Osteoblast (primary cell): ENCODE results near the gene CRBN. TPM values are rescaled to one million over a fixed set of nuclear protein-coding genes. Genes with fewer than 3 reads are reported as not detected.

Source experiments
- DNase-seq: peaks from one replicate; pipeline ENCODE4 v3.0.0; 2011; ENCODE audit warnings: low spot score, mixed read lengths; ENCODE audit not compliant: insufficient read length; ENCODE audit errors: missing footprints
- H2AFZ ChIP-seq: 2 replicates; pipeline ENCODE4 v1.6.0; 2011; ENCODE audit warnings: mild to moderate bottlenecking, low read length
- H3K27ac ChIP-seq: 2 replicates; pipeline ENCODE4 v1.5.1; 2011; ENCODE audit warnings: mild to moderate bottlenecking, low read depth, low read length, moderate library complexity
- H3K27me3 ChIP-seq: 2 replicates; pipeline ENCODE4 v1.6.0; 2012; ENCODE audit warnings: mild to moderate bottlenecking, control low read depth, inconsistent platforms, low read length, moderate library complexity; ENCODE audit not compliant: insufficient read depth
- H3K36me3 ChIP-seq: 2 replicates; pipeline ENCODE4 v1.5.1; 2011; ENCODE audit warnings: mild to moderate bottlenecking, low read length, control low read depth, moderate library complexity; ENCODE audit not compliant: insufficient read depth
- H3K4me1 ChIP-seq: 2 replicates; pipeline ENCODE4 v1.5.1; 2011; ENCODE audit warnings: mild to moderate bottlenecking, low read length, control low read depth, moderate library complexity; ENCODE audit not compliant: insufficient read depth
- H3K4me2 ChIP-seq: 2 replicates; pipeline ENCODE4 v1.6.0; 2011; ENCODE audit warnings: mild to moderate bottlenecking, low read length; ENCODE audit not compliant: insufficient read depth
- H3K4me3 ChIP-seq: fragments of 200-600 bp; sonication (generic); 3 replicates; pipeline ENCODE4 v1.5.1; 2012; ENCODE audit warnings: mild to moderate bottlenecking, low read length, inconsistent platforms; ENCODE audit not compliant: insufficient read depth
- H3K79me2 ChIP-seq: 2 replicates; pipeline ENCODE4 v1.6.0; 2012; ENCODE audit warnings: mild to moderate bottlenecking, low read length, control low read depth, inconsistent platforms; ENCODE audit not compliant: insufficient read depth
- H3K9me3 ChIP-seq: 2 replicates; pipeline ENCODE4 v1.5.1; 2011; ENCODE audit warnings: low read depth, low read length, control low read depth
- H4K20me1 ChIP-seq: 2 replicates; pipeline ENCODE4 v1.6.0; 2012; ENCODE audit warnings: mild to moderate bottlenecking, low read length, control low read depth; ENCODE audit not compliant: insufficient read depth
- total RNA-seq: library from RNA; depleted of rRNA; stranded (reverse); fragments of >200 nt; gene quantifications from 2 replicates; pipeline ENCODE4 v1.2.3, GENCODE V29; 2012
- TF ChIP-seq, protein P1 (sequence below): IDR thresholded peaks from 2 replicates; pipeline ENCODE4 v1.5.1; 2011; ENCODE audit warnings: mild to moderate bottlenecking, low read depth, low read length, moderate library complexity; ENCODE audit errors: extremely low read depth

Gene CRBN
- total RNA-seq, 1 donor, result 76.0 TPM

DNA sequence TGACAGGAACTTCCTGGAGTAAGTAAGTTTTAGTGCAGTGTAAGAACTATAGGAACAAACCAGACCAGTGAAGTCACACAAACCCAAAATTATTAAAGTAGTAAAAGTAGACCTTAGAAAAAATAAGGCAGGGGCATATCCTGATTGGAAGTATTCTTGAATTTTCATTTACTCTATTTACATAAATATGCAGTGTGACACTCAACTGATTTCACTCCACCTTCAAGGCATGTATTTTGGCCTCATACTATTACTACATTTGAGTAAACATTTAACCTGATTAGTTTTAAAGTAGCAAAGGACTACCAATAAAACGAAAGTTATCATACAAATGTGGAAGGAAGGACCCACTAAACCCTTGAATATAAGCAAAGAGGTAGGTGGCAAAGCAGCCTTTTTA, 29.9 kb downstream of the CRBN start:
- Histone ChIP-seq H4K20me1 (no peaks in the 10 kb centered on the region), H2AFZ (no peak overlapping the region), H3K27ac (no peak overlapping the region), H3K4me1 (no peaks in the 10 kb centered on the region), H3K27me3 (no peaks in the 10 kb centered on the region), H3K79me2 (peaks cover 3% of the 10 kb centered on the region), H3K4me2 (no peak overlapping the region), H3K9me3 (no peaks in the 10 kb centered on the region), H3K4me3 (no peak overlapping the region), H3K36me3 (peaks cover 89% of the 10 kb centered on the region)
- no peak for DNase-seq
- TF ChIP-seq, protein P1, sequence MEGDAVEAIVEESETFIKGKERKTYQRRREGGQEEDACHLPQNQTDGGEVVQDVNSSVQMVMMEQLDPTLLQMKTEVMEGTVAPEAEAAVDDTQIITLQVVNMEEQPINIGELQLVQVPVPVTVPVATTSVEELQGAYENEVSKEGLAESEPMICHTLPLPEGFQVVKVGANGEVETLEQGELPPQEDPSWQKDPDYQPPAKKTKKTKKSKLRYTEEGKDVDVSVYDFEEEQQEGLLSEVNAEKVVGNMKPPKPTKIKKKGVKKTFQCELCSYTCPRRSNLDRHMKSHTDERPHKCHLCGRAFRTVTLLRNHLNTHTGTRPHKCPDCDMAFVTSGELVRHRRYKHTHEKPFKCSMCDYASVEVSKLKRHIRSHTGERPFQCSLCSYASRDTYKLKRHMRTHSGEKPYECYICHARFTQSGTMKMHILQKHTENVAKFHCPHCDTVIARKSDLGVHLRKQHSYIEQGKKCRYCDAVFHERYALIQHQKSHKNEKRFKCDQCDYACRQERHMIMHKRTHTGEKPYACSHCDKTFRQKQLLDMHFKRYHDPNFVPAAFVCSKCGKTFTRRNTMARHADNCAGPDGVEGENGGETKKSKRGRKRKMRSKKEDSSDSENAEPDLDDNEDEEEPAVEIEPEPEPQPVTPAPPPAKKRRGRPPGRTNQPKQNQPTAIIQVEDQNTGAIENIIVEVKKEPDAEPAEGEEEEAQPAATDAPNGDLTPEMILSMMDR, result no peak

DNA sequence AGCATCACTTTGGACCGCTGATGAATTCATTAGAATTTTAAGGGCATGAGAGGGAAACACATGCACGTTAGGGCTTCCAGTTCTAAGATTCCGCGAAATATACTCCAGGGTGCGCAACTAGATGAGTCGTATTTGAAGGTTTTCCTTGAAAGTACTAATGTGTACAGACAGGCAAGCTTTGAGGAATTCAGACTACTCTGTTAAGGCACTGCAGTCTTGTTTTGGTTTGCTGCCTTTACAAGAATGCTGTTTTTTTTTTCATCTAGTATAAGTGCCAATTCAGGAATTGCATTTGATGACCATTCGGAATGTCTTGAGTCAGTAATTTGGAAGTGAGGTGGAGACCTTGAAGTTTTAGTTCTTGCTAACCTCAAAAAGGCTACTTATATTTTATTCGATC, 33.7 kb downstream of the CRBN start:
- no peaks in the 10 kb centered on the region for H3K4me1 ChIP-seq
- H2AFZ ChIP-seq, result no peak overlapping the region
- H3K9me3 ChIP-seq, result no peaks in the 10 kb centered on the region
- TF ChIP-seq, protein P1, result no peak
- H3K27ac ChIP-seq, result no peak overlapping the region
- H3K36me3 ChIP-seq, result peaks cover 79% of the 10 kb centered on the region
- H3K79me2 ChIP-seq, result peaks cover 3% of the 10 kb centered on the region
- no peak overlapping the region for H3K4me3 ChIP-seq
- peak; percentile 58 for DNase-seq
- H3K4me2 ChIP-seq, result no peak overlapping the region
- no peaks in the 10 kb centered on the region for H3K27me3 ChIP-seq
- no peaks in the 10 kb centered on the region for H4K20me1 ChIP-seq

DNA sequence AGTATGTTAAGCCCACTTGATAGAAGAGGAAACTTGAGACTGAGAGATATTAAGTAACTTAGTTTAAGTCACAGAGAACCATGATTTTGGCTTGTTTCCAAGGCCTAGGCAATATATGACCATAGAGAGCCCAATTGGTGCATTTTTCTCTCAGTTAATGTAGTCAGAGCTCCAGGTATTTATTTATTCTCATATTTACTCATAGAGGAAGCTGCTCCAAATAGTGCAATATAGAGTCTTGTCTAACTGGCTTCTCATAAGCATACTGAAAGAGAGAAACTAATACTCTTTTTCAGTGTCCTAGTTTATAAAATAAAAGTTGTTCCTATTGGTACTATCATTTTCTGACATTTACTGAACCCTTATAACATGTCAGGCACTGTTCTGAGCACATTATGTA, 37.6 kb downstream of the CRBN start:
- Histone ChIP-seq H3K79me2 (peaks cover 14% of the 10 kb centered on the region), H3K9me3 (no peaks in the 10 kb centered on the region), H3K27me3 (no peaks in the 10 kb centered on the region), H4K20me1 (peaks cover 2% of the 10 kb centered on the region), H3K27ac (no peak overlapping the region), H3K4me2 (no peak overlapping the region), H3K36me3 (peaks cover 74% of the 10 kb centered on the region), H3K4me1 (no peaks in the 10 kb centered on the region), H2AFZ (no peak overlapping the region), H3K4me3 (no peak overlapping the region)
- no peak for DNase-seq
- TF ChIP-seq, protein P1, result no peak

- Histone ChIP-seq H3K4me3 (no peak overlapping the region), H3K27ac (no peak overlapping the region), H3K4me2 (no peak overlapping the region), H3K36me3 (peaks cover 45% of the 10 kb centered on the region), H2AFZ (no peak overlapping the region), H3K27me3 (no peaks in the 10 kb centered on the region), H4K20me1 (peaks cover 21% of the 10 kb centered on the region), H3K9me3 (no peaks in the 10 kb centered on the region), H3K4me1 (no peaks in the 10 kb centered on the region), H3K79me2 (peaks cover 55% of the 10 kb centered on the region)
- DNase-seq, result no peak
- TF ChIP-seq, protein P1, result no peak
Observed at GRCh38 chr3:3137526-3137925, 42.0 kb downstream of the CRBN start.
